HG03378 (cell line): ENCODE results near the gene ASAP3.
"Not testable (repeated sequence)": the region's sequence is repeated elsewhere in the genome, so short reads cannot be mapped to it uniquely, and the experiment has no call there.

ENCODE experiments used
- ATAC-seq: cut with Tn5 transposase; IDR thresholded peaks from one replicate; pipeline ENCODE4 v1.9.1; 2021; ENCODE audit warnings: mild to moderate bottlenecking, moderate library complexity; ENCODE audit not compliant: unreplicated experiment

ASAP3 gene

GRCh38 chr1:23515905-23516304 is 31.9 kb upstream of the ASAP3 start:
- ATAC-seq, result no peak

- ATAC-seq, result no peak
Measured at GRCh38 chr1:23514111-23514679, 30.2 kb upstream of the ASAP3 start.

GRCh38 chr1:23509896-23510295 is 25.9 kb upstream of the ASAP3 start:
- no peak for ATAC-seq

- ATAC-seq, result no peak
Measured at GRCh38 chr1:23506376-23507107, 22.6 kb upstream of the ASAP3 start.

- no peak for ATAC-seq
Measured at GRCh38 chr1:23505851-23506250, 21.9 kb upstream of the ASAP3 start.

GRCh38 chr1:23504156-23504555 is 20.2 kb upstream of the ASAP3 start:
- not testable (repeated sequence) for ATAC-seq

- ATAC-seq, result no peak
Measured at GRCh38 chr1:23502951-23503350, 19.0 kb upstream of the ASAP3 start.

GRCh38 chr1:23500466-23500865 is 16.5 kb upstream of the ASAP3 start:
- no peak for ATAC-seq

- ATAC-seq, result no peak
Measured at GRCh38 chr1:23497777-23498439, 13.9 kb upstream of the ASAP3 start.

GRCh38 chr1:23496490-23497181 is 12.7 kb upstream of the ASAP3 start:
- no peak for ATAC-seq

GRCh38 chr1:23494836-23495235 is 10.9 kb upstream of the ASAP3 start:
- ATAC-seq, result not testable (repeated sequence)

GRCh38 chr1:23492776-23493175 is 8.8 kb upstream of the ASAP3 start:
- ATAC-seq, result not testable (repeated sequence)

- ATAC-seq, result no peak
Measured at GRCh38 chr1:23492132-23492720, 8.2 kb upstream of the ASAP3 start.

GRCh38 chr1:23489842-23490241 is 5.9 kb upstream of the ASAP3 start:
- no peak for ATAC-seq

- ATAC-seq, result no peak
Measured at GRCh38 chr1:23485002-23485332, 988 bp upstream of the ASAP3 start.

GRCh38 chr1:23484253-23485001 is 448 bp upstream of the ASAP3 start:
- ATAC-seq, result no peak

- no peak for ATAC-seq
Measured at GRCh38 chr1:23481904-23482303, 2.1 kb downstream of the ASAP3 start.

- no peak for ATAC-seq
Measured at GRCh38 chr1:23481026-23481597, 2.9 kb downstream of the ASAP3 start.

GRCh38 chr1:23480187-23481025 is 3.6 kb downstream of the ASAP3 start:
- ATAC-seq, result no peak

- no peak for ATAC-seq
Measured at GRCh38 chr1:23479666-23479941, 4.4 kb downstream of the ASAP3 start.
